ENCODE results near the gene STYXL2.

STYXL2 gene

DNA sequence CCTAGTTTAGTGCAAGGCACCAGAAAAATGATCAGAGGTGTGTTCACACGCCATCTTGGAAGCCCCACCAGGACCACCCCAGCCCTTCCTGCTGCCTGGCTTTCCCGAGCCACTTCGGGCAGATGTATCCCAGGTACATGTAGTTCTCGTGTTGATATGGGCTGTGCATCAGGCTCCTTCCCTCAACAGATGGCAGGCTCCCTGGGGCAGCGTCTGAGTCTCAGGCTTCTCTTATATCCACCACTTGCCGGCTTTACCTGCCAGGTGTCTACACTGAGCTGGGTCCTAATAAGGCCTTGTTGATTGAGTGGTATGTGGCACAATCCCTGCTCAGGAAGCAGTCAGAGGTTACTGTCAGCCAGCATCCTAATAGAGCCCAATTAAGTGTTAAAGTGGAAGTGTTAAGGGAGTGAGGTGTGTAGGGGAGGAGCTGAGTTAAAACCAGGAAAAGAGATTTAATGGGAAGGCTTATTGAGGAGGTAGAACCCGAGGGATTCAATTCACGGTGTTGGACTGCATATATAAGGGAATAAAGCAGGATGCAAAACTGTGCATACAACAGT lies 12.2 kb upstream of the STYXL2 start:
- peak; percentile 99 for DNase-seq

DNA sequence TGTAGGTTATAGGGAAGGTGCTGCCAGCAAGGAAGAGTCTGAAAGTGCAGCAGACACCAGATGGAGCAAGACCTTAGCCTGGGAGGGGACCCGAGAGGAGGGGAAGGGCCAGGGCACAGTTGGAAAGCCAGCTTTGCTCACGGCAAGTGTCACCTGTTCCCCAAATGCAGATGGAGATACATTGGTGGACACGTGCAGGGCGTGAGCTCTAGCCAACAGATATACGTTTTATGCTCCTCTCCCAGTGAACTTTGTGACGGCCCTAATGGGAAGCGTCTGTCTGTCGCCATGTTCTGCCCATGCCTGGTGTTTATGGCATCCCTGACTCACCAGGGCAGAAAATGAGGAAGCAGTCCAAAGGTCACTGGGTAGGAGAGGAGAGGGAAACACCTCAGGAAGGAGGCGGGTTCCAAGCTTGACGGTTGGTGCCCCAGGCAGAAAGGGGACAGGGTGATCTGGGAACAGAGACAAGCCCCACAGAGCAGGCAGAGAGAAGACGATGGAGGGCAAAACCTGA lies 11.3 kb upstream of the STYXL2 start:
- peak; percentile 98 for DNase-seq

DNA sequence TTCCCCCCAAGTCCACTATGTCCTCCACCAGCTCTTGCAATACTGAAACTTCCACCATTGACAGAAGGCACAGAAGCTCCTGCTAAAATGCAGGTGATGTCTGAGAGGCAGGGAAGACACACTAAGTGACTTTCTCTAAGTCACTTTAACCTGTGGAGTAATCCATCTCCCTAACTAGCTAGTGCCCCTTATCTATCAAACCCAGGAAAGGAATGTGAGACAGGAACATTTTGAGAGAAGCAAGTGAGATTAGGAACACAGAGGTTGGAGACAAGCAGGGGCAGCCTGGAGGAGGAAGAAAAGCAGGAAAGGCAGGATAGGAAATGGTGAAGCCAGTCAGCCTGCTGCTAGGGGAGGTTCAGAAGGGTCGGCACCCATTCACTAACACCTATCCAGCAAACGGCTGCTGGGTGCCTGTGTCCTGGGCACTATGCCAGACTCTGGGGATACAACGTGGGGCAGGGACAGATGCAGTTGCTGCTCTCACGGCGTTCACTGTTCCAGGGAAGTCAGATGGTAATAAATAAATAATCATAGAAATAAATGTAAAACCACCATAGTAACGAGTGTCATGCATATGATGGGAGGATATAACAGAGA lies 10.7 kb upstream of the STYXL2 start:
- peak; percentile 97 for DNase-seq

DNA sequence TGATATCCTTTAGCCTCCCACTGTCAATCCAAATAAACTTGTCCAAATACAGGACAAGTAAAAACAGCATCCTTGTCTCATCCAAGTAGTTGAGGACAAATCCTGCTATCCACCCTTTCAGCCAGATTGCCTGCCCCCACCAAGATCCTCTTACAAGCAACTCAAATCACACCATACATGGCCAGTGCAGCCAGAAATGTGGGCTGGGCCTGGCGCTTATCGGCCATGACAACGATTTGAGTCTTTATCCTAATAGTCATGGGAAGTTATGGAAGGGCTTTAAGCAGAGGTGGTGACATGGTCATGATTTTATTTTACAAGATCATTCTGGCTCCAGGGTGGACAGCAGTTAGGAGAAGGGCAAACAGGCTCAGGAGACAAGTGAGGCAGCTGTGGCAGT lies 10.0 kb upstream of the STYXL2 start:
- no peak for DNase-seq

DNA sequence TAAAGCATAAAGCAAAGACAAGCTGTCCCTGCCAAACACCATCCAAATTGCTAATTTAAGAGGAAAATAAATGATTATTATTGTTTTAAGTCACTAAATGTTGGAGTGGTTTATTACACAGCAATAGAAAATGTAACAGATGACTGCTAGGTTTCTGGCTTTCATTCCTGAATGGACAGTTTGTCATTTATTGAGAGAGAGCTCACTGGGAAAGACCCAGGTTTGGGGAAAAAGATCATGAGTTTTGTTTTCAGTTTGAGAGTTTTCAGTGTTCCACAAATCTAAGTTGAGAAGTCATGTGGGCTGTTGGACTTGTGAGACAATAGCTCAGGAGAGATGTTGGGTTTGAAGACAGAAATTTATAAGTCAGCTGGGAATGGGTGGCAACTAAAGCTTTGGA lies 9.1 kb upstream of the STYXL2 start:
- DNase-seq = no peak

DNA sequence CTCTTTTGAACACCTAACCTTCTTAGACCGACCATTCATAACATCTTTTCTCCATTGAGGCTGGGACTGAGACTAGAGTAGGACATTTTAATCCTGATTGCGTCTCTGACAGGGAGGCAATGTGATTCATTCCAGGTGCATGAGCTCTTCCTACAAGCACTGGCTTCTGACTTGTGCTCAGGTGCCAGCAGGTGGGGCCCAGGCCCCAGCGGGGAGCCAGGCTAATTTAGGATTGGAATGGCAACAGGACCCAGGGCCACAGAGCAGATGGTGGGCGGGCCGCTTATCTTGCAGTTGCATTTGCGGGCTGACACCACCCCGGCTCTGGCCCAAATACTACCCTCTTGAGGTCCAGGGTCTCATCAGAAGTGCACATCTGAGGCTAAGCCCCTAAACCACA lies 7.8 kb upstream of the STYXL2 start:
- DNase-seq = peak; percentile 88

DNA sequence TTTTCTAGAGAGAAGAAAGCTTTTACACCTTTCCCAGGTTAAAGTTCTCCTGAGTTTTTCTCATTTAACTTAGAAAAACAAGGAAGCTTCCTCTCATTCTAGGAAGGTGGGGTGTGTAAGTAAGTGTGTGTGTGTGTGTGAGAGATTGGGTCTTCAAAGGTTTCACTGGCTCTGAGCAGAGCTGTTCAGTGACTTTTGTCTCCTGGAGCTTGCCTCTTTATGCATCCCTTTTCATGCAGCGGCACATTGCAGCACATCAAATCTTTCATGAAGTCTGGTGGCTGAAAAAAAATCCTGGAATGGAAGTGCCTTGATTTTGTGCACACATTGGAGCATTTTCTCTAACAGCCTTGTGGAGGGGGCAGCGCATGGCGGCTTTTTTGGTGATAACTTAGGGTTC lies 7.1 kb upstream of the STYXL2 start:
- DNase-seq = peak; percentile 23

DNA sequence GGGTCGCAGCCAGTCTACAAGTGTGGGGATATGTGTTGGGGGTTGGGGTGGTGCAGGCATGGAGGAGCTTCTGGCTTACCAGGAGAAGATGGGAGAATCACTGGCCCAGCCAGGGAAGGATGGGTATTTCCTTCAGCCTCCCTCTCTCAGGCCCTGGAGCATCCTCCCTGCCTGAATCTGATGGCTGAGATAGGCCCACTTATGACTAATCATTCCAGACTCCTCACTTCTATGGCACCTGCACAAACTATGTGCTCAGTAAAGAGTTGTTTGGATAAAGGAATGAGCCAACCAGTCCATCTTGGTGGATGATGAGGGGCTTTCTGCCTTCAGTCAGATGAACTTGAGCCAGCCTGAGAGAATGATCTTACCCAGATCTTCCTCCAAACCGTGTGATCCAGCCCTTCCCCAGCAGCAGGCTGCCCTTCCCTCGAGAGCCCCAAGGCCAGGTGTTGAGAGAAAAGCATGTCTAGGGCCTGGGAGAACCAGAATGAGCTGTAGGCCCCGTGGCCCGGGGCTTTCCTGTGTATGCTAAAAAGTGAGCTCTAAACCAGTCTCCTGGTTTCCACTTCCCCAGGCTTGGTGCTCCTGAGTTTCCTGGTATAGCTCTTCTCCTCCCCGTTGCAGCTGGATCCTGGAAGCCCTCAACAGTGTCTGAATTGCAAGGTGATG lies 5.0 kb upstream of the STYXL2 start:
- DNase-seq = no peak

DNA sequence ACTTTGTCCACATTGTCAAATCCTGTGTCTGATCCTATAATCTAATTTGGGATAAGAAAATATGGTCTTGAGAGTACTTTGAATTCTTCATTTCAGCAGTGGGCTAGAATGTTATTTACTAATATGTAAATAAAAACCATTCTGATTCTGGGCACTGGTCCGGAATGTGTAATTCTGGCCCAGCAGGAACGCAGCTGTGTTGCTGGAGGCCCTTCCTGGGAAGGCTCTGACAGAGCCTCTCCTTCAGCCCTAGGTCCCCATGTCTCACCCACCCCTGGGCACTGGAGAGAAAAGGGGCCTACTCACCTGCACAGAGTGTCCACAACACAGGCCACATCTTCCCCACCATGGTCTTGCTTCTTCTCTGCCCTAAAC lies 3.9 kb upstream of the STYXL2 start:
- DNase-seq = no peak

DNA sequence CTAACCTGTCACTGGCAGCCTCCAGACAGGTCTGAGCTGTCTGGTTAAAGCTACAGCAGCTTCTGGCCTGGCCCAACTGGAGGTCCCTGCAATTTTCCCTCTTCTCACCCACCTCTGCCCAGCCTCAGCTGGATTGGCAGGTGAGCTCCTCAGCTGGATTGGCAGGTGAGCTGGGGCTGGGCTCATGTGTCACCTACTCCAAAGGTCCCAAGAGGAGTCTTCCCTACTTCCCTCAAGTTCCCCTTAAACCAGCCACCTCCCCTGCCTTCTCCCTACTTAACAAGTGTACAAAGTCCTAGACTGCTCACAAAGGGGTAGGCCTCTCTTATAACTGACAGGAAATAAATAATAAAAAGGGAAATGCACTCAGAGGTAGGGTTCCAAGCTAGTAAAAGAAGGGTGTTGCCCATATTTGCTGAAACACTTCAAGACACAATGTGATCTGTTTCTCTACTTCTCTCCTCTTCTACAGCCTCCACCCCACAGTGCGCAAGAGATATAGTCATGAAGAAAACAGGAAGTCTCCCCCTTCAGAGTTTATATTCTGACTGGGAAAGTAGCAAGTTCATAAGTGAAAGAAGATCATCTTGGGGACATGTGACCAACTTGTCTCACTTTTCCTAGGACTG lies 3.4 kb upstream of the STYXL2 start, which contains the start of gene GPA33:
TSS of gene GPA33 (minus strand) at position 64 of the 629 bp plus-strand sequence. CDS start 90 bp downstream, outside the sequence.
- no peak for DNase-seq

DNA sequence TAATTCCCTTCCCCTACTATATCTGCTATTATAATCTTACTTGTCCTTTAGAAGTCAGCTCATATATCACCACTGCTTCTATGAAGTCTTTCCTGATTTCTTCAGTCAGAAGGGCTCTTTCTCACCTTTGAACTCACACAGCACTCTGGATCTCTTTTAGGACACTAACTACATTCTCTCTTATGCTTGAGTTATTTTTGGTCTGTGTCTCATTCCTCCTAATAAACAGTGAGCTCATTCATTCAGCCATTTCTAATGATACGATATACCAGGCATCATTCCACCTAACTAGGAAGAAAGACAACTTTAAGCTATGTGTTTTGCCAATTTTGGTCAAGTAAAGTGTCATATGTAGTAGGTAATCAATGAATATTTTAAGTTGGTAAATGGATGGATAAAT lies 1.2 kb upstream of the STYXL2 start:
- DNase-seq = no peak

DNA sequence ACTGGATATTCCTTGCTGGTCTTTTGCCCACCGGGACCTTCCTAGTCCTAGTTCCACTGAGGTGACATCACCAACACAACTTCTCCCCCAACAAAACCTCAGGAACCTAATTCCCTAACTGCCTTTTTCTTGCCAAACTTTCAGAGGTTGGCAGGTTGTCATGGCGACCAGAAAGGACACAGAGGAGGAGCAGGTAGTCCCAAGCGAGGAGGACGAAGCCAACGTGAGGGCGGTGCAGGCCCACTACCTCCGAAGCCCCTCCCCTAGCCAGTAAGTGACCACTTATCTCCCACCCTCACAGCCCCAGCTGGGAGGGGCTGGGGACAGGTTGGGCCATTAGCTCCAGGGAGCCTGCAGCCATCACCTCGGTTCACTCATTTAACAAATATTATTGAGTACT lies 815 bp downstream of the STYXL2 start:
- peak; percentile 61 for DNase-seq

DNA sequence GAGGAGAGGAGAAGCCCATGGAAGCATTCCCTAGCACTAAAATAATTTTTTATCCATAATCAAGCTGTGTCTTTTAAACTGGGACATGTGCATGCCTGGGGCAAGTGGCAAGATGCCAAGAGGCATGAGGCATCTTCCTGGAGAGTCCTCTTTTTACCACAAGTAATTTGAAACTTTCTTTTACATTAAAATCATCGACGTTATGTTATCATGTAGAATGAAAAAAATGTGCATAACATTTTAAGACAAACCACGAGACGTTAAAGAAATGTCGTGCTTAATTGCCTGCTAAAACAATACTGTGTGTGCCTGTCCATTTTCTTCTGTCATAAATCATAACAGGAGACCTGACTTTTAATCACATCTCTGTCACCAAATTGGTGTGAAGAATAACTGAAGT lies 1.5 kb downstream of the STYXL2 start:
- peak; percentile 87 for DNase-seq

DNA sequence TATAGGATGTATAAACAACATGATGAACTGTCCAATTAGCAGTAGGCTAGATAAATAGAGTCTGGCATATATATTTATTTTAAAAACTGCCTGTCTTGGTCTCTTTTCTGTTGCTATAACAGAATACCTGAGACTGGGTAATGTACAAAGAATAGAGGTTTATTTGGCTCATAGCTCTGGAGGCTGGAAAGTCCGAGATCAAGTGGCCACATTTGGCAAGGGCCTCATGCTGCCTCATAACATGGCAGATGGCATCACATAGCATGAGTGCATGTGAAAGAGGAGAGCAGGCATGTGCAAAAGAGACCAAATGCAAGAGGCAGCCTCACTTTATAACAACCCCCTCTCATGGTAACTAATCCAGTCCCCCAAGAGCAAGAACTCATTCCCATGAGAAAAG lies 6.0 kb downstream of the STYXL2 start:
- DNase-seq = peak; percentile 37

DNA sequence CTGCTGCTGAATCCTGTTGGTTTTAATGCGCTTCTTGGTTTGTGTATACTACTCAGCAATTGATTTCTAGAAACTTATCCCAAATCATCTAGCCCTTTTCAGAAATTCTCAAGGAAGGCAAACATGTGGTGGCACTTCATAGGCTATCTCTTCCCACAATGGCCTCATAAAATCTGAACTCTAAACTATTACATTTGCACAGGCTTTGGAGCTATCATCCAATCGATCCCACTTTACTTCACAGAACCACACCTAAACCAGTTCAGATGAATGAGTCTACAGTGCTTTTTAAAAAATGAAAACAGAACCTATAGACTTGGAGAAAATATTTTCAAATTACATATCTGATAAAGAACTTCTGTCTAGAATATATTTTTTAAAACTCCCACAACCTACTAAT lies 6.9 kb downstream of the STYXL2 start:
- no peak for DNase-seq

DNA sequence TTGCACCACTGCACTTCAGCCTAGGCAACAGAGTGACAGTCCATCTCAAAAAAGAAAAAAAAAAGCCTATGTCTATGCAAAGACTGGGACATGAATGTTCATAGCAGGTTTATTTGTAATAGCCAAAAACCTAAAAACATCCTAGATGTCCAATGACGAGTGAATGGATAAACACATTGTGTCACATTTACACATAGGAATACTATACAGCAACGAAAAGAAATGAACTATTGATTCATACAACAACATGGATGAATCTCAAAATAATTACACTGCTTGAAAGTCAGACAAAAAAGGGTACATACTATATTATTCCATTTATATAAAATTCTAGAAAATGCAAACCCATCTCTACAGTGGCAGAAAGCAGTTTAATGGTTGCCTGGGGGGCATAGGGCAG lies 7.9 kb downstream of the STYXL2 start:
- no peak for DNase-seq

DNA sequence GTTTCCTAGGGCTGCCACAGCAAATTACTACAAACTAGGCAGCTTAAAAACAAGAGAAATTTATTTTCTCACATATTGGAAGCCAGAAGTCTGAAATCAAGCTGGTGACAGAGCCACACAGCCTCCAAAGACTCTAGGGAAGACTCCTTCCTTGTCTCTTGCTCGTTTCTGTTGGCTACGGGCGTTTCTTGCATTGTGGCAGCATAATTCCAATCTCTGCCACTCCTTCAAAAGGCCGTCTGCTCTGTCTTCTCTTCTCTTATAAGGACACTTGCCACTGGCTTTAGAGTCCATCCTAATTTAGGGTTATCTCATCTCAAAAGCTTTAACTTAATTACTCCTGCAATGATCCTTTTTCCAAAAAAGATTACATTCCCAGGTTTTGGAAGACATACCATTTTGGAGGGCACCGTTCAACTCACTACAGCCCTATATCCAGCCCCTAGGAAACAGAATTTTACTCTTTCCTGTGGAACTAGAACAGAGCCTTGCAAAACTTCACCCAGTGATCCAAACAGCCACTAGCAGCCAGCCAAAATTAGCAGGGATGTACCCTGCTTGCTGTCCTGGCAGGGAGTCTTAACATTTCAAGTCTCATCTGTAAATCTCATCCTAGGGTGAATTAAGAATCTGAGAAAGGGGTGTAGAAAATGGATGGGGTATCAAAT lies 9.2 kb downstream of the STYXL2 start:
- peak; percentile 55 for DNase-seq

DNA sequence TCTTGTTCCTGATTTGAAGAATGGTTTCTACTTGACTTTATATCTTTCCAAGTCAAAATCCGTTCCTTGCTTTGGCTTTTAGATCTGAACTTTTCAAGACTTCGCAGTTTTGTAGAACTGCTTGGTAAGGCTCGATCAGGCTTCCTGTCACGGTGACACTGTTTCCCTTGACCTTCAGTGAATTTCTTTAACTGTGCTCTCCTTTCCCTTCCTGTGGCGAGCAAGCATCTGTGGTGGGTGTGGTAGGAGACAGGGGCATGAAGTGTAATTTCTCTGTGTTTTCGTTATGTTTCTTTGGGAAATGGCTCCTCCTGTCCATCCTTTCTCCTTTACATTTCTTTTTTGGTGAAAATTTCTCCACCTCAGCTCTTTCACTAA lies 10.4 kb downstream of the STYXL2 start:
- DNase-seq = peak; percentile 55

DNA sequence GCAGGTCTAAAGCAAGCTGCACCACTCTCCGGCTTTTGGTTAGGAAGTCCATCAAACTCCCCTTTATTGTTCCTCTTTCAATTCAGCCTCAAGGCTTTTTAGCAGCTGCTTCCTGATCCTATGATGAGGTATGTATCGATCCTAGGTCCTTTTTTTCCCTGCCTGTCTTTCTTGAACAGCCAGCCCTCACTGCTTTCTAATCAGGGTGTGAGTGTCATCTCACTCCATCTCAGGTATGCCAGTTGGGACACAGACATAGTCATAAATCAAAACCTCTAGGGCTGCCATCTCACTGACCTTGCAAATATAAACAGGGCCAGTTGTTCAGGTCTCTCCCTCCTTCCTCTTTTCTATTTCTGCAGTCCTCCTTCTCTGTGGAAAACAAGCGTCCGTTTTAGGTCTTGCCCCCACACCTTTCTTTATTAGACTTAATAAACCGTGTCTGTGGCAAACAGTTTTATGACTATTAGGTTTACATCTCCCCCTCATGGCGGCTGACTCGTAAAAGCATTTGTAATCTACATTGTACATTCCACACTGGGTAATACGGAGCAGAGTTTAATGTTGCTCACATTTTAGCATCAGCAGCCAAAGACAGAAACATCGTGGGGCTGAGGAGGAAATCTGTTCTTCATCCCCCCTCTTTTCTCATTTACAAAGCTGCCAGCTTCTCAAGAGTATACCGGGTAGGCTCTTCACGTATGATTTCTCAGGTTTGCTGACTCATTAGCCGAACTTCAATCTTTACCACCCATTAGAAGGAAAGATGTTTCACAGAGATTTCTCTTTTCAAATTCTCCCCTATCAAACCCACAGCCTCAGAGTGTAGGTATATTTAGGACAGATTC lies 11.6 kb downstream of the STYXL2 start:
- peak; percentile 93 for DNase-seq

DNA sequence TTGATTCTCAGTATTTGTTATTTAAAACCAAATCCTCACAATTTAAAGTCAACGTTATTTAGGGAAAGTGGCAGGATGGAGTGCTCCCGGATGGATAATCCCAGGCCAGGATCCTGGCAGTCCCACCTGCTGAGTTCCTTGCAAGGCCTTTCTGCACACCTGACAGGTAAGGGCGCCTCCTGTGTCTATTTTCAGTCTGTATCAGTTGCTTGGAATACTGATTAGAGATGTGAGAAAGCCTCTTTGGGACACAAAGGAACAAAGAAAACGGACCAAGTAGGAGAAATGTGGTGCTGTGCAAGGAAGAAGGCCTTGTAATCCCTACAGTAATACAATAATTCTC lies 12.2 kb downstream of the STYXL2 start:
- peak; percentile 76 for DNase-seq

DNA sequence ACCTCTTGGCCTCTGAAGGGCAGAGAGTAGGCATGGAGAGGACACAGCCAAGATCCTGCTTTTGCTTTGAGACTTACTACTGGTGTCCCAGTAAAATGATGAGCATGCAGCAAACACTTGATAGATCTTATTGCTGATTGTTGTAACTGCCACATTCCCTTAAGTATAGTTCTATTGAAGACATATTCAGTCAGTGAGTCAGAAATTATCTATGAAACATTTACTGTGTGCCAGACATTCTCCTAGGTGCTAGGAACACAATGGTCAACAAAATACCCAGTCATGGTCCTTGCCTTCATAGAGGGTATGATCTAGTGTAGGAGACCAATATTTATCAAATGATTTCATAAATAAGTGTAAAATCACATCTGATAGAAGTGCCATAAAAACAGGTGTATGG lies 13.6 kb downstream of the STYXL2 start:
- DNase-seq = no peak

DNA sequence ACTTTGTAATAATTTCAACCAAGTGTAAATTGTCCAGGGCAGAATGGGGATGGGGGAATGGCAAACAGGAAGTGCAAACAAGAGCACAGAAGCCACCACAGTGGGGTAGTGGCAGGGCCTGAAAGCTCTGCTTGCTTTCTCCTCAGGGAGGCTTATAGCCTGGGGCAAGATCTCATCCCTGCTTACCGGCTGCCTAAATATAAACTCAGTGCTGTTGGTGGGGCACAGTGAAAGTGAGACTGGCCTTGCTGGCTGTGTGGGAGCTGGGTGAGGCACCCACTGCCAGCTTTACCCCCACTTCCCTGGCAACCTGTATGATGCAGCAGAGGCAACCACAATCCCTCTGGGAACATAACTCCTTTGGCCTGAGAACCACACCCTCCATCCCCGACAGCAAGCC lies 15.2 kb downstream of the STYXL2 start:
- DNase-seq = peak; percentile 98

DNA sequence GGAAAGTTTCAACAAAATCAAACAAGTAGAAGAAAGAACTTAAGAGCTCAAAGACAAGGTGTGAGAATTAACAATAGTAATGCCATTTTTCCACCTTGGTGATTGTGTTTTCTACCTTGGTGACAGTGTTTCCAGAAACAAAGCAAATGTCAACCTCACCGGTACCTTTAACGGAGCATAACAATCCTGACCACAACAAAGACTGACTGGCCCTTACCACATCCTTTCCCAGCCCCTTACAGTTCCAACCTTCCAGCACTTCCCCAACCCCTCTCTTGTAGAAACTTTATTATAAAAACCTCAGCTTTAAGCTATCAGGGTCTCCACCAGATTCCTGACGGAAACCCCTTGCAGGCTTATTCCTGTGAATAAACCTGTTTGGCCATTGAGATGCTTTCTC lies 16.7 kb downstream of the STYXL2 start:
- no peak for DNase-seq

Data from NCI-H69 (cell line).